ENCODE results near the gene ZNF568.

GRCh38 chr19:36950335-36951119 is 34.4 kb downstream of the ZNF568 start:
- no peak for TF ChIP-seq CTCF (IDR thresholded peaks at IDR 0.05)
- TF ChIP-seq POLR2AphosphoS5 (IDR thresholded peaks at IDR 0.05; ENCODE audit: low read depth, low read length): no peak
- TF ChIP-seq MXI1 (IDR thresholded peaks at IDR 0.05; ENCODE audit: low read depth, low read length): no peak
- TF ChIP-seq EZH2phosphoT487 (IDR thresholded peaks at IDR 0.05; ENCODE audit: borderline replicate concordance, low read depth): no peak

Data from SK-N-SH (cell line).